ENCODE measurements around the gene BMP5.

DNA sequence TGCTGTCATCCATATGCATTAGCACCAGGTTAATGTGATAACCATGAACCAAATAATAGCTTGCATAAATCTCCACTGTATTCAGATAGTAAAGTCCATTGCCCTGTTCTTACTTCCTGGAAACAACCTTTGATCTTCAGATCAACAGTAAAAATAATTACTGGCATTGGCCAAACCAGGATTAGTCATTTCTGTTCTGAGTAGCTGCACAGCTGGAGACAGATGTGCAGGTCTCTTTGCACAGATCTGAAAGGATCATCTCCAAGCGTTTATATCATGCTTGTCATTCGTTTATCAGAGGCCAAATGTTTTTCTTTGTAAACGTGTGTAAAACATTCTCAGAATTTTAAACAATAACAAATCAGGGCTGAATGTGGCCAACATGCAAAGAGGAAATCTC, 162.0 kb downstream of the BMP5 start:
- TF ChIP-seq POLR2AphosphoS5 (IDR thresholded peaks at IDR 0.05) (no peak), POLR2A (IDR thresholded peaks at IDR 0.05) (no peak)
- TF ChIP-seq, protein P1, sequence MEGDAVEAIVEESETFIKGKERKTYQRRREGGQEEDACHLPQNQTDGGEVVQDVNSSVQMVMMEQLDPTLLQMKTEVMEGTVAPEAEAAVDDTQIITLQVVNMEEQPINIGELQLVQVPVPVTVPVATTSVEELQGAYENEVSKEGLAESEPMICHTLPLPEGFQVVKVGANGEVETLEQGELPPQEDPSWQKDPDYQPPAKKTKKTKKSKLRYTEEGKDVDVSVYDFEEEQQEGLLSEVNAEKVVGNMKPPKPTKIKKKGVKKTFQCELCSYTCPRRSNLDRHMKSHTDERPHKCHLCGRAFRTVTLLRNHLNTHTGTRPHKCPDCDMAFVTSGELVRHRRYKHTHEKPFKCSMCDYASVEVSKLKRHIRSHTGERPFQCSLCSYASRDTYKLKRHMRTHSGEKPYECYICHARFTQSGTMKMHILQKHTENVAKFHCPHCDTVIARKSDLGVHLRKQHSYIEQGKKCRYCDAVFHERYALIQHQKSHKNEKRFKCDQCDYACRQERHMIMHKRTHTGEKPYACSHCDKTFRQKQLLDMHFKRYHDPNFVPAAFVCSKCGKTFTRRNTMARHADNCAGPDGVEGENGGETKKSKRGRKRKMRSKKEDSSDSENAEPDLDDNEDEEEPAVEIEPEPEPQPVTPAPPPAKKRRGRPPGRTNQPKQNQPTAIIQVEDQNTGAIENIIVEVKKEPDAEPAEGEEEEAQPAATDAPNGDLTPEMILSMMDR (IDR thresholded peaks at IDR 0.05) = no peak

Data from suprapubic skin (tissue), 4 donors.